ENCODE data around the gene SIX3.

Gene SIX3

DNA sequence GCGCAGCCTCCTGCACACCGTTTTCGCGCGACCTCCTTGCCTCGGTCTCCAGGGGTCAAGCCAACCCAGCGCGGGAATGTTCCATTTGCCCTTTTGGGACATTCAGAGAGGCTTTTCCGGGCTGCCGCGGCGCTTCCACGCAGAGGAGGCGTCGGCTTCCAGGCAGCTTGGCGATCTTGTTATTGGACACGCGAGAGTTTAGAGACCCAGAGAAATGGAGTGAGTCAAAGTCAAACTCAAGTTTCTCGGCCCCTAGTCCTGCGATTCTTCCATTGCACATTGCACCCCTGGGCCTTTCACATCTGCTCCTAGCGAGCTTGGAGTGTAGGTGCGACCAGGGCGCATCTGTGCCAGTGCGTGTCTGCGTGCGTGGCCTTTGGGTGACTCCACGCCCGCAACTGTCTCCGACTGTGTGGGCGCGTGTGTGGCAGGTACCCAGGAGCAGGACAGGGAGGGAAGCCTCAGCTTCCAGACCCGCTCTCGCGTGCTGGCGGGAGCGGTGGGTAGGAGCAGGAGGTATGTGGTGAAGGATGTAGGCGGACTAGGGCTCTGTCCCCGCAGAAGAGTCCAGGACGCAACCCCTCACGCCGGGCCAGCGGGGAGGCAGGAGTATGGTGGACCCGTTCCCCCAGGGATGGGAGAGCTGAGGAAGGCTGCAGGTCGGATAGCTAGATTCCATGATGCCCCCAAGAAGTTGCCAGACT, 13.5 kb downstream of the SIX3 start:
- DNase-seq, result no peak

DNA sequence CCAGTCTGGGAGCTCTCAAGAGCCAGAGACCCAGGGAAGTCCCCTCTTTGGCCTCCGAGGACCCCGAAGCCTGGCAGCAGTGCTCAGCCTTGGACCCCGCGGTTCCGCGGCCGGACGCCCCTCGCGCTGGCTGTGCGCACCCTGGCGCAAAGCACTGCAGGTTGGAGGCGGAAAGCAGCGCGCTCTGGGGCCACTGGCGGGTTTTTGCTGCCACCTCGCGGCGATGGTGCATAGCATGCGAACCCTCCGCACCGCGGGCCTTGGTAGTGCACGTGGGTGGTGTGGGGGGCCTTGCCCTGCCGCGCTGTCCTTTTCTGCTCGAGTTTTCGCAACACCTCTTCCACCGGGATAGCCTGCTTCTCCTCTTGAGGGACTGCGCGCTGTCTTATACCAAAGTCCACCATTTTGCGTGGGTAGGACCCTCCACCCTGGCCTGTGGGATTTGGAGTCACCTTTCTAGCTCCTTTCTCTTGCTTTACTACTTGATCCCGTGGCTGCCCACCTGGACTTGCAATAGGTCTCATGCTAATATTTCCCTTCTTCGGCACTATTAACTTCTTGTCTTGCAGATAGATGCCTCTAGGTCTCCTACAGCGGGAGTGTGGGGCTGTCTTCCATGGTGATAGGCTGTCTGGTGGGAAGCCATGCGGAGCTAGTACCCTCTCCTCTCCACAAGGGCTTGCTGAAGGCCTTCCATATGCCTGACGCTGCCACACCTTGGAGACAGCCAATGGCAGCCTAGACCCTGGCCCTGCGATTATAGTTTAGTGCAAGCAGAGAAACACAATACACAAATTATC, 14.3 kb downstream of the SIX3 start:
- DNase-seq, result peak in 47 of 56 donors; percentile 10 to 79 (median 37)

DNA sequence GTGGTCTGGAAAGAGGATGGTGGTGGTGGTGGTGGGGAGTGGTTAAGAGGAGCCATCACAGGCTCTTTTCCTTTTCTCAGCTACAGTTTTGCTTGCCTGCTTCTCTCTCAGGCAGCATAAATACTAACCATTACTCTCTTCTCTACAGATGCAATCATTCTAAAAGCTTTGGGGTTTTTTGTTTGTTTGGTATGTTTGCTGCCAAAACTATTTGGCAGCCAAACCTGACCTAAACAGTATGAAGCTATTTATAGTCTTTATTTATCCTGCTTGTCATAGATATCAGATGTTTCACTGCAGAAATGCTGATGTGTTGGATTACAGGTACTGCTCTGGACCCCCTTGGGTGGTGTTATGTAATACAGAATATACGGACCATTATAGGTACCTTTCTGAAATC, 15.3 kb downstream of the SIX3 start:
- DNase-seq, result no peak

DNA sequence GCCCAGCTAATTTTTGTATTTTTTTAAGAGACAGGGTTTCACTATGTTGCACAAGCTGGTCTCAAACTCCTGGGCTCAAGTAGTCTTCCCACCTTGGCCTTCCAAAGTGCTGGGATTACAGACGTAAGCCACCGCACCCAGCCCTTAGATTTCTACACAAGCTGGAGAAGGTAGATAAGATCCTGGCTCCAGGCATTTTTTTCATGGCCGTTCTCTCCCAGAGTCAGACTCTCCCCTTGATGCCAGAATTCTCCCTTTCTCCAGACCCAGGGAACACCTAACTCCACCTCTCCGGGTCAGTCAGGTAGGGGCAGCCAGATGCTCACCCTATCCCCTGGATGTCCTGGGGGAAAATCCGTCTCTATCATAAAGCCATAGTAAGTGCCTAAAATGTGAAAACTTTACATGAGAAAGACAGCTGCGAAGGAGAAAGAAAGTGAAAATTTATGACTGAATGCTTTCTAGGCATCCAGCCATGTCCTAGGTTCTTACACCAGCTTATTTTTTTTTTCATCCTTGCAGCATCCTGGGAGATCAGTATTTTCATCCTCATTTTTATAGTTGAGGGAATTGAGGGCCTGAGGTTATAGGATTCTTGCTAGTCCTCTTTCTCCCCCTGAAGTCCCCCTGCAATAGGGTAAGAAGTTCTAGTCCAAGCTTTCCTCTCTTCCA, 16.3 kb downstream of the SIX3 start:
- no peak for DNase-seq

DNA sequence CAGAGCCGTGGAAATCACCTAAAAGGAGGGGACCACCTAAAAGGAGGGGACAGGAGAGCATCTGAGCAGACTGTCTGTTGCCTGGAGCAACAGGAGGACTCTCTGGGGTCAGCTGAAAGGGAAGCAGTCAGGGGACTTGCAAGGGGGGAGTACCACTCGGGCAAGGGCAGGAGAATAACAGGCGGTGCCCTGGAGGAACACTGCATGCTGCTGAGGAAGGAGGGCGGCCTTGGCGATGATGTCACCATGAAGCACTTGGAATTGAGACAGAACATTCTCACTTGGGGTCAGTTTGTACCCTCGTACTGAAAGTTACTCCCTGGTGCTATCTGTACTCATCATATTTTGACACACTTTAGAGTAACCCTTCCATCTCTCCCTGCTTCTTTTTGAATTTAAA, 18.4 kb downstream of the SIX3 start:
- no peak for DNase-seq

DNA sequence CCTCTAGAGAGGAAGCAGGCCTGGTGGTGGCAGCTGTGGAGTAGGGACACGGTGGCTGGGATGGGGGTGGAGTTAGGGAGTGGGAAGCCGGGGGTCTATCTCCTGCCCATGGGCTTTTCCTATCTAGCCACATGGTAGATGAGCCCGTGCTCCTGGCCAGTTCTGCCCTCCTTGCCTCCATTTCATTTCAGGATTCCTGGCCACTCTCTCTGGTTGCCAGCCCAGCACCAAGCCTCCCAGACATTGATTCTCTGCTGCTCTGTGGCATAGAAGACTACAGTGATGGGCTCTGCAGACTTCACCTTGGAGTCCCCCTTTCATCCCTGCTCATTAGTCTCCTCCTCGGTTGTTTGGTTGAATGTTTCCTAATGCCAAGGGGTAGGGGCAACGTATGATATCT, 19.4 kb downstream of the SIX3 start:
- no peak for DNase-seq

DNA sequence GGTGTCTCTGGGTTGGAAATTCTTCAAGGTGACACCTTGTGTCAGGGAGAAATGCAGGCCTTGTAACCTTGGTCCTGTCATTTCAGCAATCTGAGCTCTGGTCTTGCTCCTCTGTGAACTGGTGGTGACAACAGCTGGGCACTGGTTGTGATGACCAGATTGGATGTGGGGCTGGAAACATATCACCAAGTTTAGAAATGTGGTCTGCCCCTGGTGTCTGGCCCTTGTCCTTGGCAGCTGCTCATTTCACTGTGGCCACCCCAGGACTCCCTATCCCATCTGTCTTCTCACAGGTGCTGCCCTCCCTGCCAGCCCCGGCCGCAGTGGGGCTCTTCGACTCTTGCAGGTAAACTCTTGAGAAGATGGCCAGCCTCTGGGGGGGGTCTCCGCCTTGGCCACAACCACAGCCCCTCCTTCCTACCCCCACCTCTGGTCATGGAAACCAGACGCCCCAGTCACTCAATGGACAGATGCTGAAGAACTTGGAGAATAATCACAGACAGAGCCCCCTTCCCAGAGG, 20.7 kb downstream of the SIX3 start:
- no peak for DNase-seq

DNA sequence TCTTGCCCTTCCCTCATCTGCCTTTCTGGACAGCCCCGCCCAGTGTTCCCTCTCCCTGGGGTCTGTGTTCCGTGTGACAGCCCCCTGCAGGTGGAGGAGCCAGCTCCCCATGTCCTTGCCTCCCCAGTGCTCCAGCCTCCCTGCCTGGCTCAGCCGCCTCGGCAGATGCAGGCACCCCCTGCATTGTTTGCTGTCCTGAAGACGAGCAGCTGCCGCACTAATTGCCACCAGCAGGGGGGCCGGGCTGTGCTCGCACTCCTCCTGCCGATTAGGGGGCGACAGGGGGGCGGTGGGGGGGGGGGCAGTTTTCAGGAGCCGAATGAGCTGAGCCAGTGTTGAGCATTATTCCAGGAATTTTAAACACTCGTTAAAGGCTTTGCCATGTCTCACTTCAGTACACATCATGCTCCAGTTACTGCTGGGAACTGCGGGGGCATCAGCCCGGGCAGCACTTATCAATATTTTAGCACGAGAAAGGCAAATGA, 23.3 kb downstream of the SIX3 start:
- no peak for DNase-seq

DNA sequence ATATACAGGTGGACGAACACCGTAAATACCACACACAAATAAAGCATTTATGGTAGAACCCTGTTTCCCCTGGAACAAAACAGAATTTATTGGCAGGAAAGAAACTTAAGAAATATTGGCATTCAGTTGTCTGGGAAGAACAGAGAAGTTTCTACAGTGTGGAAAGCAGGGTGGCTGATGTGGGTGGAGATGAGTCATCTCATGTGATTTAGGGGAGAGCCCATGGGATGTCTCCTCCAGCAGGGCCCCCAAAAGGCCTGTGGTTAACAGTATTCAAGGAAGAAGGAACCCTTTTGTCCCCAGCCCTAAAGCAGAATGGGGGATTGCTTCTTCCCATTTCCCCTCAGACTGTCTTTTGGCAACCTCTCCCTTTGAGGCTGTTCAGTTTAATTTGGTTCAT, 24.2 kb downstream of the SIX3 start:
- DNase-seq, result no peak

DNA sequence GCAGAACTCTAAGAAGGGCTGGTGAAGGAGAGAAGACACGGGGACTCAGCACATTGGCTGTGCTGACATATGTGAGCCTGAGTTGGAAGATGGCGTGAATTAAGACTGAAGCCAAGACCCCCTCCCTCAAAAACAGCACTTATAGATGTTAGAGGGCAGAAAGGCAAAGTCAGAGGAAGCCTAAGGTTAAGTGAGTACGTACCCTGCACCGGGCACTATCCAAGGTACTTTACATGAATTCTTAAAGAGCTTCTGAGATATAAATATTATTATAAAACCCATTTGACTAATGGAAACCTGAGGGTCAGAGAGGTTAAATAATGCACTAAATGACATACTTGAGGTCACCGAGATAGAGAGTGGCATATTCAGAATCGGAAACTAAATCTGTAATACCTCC, 25.6 kb downstream of the SIX3 start:
- no peak for DNase-seq

DNA sequence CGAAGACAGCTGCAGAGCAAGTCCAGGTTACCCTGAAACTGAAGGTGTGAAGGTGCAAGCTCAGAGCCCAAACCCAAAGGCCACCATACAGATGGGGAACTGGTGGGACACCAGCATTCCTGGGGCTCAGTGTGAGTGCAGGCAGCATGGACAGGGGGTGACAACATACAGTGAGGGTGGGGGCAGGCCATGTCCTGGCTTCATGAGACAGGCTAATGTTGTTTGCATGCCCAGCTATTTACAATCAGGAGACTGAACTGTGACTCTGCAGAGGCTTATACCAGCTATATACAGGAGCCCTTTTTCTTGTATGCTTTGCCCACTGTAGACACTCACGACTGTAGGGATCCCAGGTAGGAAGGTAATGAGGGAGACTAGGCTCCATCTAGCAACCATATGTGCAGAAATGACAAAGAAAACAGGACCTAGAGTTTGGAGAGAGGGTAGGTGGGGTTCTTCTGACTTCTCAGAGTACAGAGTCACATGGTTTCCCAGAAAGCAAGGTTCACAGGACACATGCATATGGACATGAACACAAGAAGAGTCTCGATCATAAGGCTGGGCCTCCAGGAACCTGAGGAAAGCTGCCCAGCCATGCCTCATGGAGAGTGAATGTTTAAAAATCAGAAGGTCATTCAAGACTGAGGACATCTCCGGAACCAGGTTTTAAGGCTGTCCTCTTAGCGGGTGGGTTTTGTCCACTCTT, 26.4 kb downstream of the SIX3 start:
- DNase-seq, result no peak

DNA sequence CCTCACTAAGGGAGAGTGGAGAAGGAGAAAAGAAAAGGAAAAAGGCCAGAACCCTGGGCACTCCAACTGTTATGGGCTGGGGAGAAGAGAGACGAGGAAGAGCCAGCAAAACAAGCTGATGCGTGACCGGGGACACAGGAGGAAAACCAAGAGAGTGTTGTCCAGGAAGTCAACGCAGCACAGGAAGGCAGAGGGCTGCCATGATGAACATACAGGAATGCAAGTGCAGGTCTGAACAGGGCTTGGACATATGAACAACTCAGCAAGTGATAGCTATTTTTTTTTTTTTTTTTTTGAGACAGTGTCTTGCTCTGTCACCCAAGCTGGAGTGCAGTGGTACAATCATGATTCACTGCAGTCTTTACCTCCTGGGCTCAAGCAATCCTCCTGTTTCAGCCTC, 28.4 kb downstream of the SIX3 start:
- no peak for DNase-seq

DNA sequence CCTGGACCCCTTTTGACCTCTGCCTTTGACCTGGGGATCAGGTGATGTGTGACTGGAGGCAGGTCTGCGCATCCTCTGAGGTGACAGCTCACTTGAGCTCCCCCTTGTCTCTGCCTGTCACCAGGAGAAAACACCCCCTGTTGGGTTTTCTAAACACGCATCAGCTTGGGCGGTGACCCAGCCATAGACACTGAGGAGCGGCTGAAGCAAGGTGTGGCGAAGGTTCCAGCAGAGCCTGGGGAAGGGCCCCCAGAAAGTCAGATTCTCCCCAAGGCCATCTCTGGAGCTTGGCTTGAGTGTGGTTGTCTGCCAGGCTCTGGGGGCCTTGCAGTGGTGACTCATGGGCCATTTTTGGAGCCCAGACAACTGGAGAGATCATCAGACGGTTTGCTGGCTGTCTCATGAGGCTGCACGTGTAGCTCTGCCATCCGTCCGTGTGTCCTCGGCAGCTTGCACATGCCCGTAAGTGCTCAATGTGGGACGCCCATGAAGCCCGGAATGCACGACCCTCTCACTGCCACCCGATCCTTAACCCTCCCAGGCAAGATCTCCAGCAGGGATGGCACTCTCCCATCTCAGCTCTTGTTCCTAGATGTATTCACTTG, 29.4 kb downstream of the SIX3 start:
- DNase-seq, result no peak

DNA sequence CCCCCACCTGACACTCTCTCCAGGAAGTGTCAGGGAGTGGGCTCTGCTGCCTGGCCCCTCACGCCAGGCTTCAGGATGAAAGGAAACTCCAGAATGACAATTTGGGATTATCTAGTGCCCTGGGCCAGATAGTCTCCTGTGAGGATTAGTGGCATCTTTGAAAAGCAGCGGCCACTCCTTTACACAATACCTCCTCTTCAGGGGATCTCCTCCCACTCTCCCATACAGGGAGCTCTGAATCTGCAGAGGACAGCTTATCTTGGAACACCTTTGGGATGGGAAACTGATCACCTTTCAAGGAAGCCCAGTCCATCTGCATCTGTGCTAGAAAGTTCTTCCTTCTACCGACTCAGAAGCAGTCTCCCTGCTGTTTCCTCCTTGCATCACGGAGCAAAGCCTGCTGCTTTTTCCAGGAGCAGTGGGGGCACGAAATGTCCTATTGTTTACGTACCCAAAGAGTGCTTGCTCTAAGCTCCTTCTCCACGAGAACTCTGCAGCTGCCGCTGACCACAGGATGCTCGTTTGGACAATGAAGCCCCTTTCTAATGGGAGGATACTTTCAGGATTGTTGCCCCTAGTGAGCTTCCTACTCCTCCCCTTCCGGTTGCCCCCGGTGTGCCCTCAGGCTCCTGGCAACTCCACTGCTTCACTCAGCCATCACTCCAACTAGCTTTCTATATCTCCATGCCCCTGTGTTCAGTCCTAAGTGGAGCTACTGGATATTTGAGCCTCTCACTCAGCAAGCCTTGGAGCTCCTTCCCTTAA, 31.5 kb downstream of the SIX3 start:
- no peak for DNase-seq

DNA sequence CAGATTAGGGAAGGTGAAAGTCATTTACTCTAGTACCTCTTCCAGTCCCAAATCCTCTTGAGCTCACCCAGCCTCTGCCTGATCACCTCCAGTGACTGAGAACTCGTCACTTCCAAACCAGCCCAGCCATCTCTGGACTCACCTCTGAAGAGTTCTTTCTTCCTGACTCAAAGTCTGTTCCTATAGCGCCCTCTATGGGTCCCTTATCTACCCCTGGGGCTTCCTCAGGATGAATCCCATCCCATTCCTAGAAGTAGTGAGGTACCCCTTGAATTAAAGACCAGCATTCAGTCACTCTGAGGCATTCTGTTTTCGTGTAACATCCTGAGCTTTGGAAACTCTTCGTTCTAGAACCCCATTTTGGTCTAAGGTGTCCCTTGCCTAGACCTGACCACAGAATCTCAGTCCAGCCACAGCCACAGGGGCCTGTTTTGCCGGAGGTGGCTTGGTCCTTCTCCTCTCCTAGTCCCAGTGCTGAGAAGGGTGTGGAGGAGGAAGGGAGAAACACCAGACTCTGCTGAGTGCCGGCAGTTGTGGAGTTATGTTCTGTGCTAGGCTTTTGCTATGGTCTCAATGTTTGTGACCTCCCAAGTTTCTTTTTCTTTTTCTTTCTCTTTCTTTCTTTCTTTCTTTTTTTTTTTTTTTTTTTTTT, 32.7 kb downstream of the SIX3 start:
- DNase-seq, result no peak

DNA sequence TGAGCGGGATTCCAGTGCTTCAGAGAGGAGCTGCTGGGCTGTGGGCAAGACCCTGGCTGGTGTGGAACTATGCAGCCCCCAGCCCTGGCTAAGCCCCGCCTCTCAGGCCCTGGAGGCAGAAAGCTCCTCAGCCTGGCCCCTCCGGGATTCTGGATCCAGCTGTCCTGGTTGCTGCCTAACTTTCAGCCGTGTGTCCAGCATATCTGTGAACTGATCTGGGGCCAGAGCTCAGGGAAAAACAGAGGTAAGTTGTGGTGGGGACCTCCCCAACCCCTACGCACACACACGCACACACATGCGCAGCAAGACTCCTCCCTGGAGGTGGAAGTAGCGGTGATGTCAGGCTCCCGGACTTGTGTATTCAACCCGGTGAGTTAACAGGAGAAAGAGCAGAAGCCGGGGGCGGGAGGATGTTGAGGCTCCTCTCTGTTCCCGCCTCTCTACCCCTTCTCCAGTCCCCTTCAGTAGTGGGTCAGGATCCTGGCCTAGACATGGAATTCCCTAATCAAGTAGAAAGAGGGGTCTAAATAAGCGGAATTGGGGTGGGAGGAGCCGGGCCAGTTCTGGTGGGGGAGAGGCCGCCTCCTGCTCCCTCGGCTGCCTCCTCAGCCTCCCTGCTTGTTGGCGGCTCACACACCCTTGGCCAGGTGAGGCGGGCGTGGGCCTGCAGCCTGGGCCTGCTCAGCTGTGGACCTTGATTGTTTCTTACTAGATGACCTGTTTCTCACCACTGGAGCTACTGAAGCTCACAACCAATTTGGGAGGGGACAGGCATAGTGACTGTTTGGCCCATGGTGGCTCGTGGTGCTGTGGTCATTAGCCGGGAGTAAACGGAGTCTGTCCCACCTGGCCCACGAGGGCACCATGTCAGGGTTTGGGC, 34.3 kb downstream of the SIX3 start:
- DNase-seq, result no peak

DNA sequence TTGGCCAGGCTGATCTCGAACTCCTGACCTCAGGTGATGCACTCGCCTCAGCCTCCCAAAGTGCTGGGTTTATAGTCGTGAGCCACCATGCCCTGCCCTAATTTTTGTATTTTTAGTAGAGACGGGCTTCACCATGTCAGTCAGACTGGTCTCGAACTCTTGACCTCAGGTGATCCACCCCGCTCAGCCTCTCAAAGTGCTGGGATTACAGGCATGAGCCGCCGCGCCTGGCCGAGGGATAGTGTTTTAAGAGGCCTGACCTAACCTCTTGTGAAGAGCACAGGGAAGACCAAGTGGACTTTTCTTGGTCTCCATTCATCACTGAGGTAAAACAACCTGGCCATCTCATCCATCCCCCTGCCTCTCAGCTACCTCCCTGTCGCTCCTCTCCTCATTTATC, 38.1 kb downstream of the SIX3 start:
- DNase-seq, result no peak
